LNCaP clone FGC (cell line): ENCODE results near the gene MYOCOS.

Experiments used
- DNase-seq: peaks from one replicate; pipeline ENCODE4 v3.0.0-alpha.2; 2011; ENCODE audit warnings: low read depth
- H3K4me3 ChIP-seq: 2 replicates; pipeline ENCODE4 v1.5.1; 2011; ENCODE audit warnings: mild to moderate bottlenecking, low read depth, low read length, control low read depth
- CTCF ChIP-seq: IDR thresholded peaks from 2 replicates; pipeline ENCODE4 v1.5.1; 2012; ENCODE audit warnings: mild to moderate bottlenecking; ENCODE audit not compliant: control insufficient read depth, insufficient read depth; ENCODE audit errors: extremely low read depth

The MYOCOS gene

GRCh38 chr1:171622152-171622462, at the start of gene MYOCOS:
Gene MYOCOS, plus strand, starts transcription at chr1:171622243. Its CDS starts 1,641 bp downstream, at chr1:171623884.
- no peak for TF ChIP-seq CTCF
- no peak within 1 kb of the TSS for H3K4me3 ChIP-seq
- no peak for DNase-seq

- TF ChIP-seq CTCF: no peak
- DNase-seq: no peak
- H3K4me3 ChIP-seq: no peak overlapping the region
Measured at GRCh38 chr1:171576144-171576543, 45.9 kb upstream of the MYOCOS start.

GRCh38 chr1:171581226-171581625, 40.8 kb upstream of the MYOCOS start:
- no peak overlapping the region for H3K4me3 ChIP-seq
- TF ChIP-seq CTCF: no peak
- no peak for DNase-seq

GRCh38 chr1:171581766-171582165, 40.3 kb upstream of the MYOCOS start:
- TF ChIP-seq CTCF: no peak
- DNase-seq: no peak
- H3K4me3 ChIP-seq: no peak overlapping the region

- no peak for TF ChIP-seq CTCF
- no peak for DNase-seq
Measured at GRCh38 chr1:171582589-171582988, 39.5 kb upstream of the MYOCOS start.

GRCh38 chr1:171583591-171584201, 38.3 kb upstream of the MYOCOS start:
- DNase-seq: no peak
- no peak for TF ChIP-seq CTCF
- H3K4me3 ChIP-seq: no peak overlapping the region

More at GRCh38 chr1:171582589-171582988, 39.5 kb upstream of the MYOCOS start:
- H3K4me3 ChIP-seq: no peak overlapping the region

GRCh38 chr1:171585715-171586114, 36.3 kb upstream of the MYOCOS start:
- TF ChIP-seq CTCF: no peak
- no peak for DNase-seq
- H3K4me3 ChIP-seq: no peak overlapping the region
